IMR-90 (cell line): ENCODE measurements around the gene DPM1. TPM values are rescaled to one million over a fixed set of nuclear protein-coding genes. Genes with fewer than 3 reads are reported as not detected.

Experiments used
- ATAC-seq: fragments of 200-7000 bp; cut with Tn5 transposase; 2 replicates; pipeline ENCODE4 v1.9.1; 2020; ENCODE audit warnings: low read depth, mild to moderate bottlenecking, moderate library complexity
- BruUV-seq: library from RNA; stranded (reverse); fragments of 400-500 nt; replicated peaks from 2 replicates; lab custom pipeline; 2021; lab: Mats Ljungman, UMichigan
- CTCF ChIA-PET: fragments of 300-600 bp; formaldehyde crosslinking; extraction: SDS; loops from one replicate; lab custom pipeline; 2021; ENCODE audit warnings: antibody characterized with exemption; lab: Yijun Ruan, JAX
- POLR2A ChIA-PET: fragments of 300-600 bp; sonication (Branson Sonifier 250); formaldehyde crosslinking; loops from one replicate; lab custom pipeline; 2022; ENCODE audit warnings: antibody characterized with exemption; ENCODE audit not compliant: unreplicated experiment; lab: Charles Lee
- DNase-seq: peaks from one replicate; pipeline ENCODE4 v3.0.0; 2013
- H2AFZ ChIP-seq: replicated peaks from 2 replicates; pipeline ENCODE3; 2013; ENCODE audit warnings: low read length, mild to moderate bottlenecking; ENCODE audit not compliant: poor library complexity
- H2AK5ac ChIP-seq: 2 replicates; pipeline ENCODE4 v1.6.1; 2013; ENCODE audit warnings: low read depth, low read length, inconsistent platforms
- H2AK9ac ChIP-seq: replicated peaks from 2 replicates; pipeline ENCODE3; 2013; ENCODE audit warnings: mild to moderate bottlenecking, low read depth, low read length, moderate library complexity; ENCODE audit not compliant: poor library complexity
- H2BK120ac ChIP-seq: 2 replicates; pipeline ENCODE4 v1.6.1; 2013; ENCODE audit warnings: low read depth, low read length, inconsistent platforms
- H2BK15ac ChIP-seq: 3 replicates; pipeline ENCODE4 v1.6.1; 2013; ENCODE audit warnings: low read depth, low read length, inconsistent platforms
- H2BK20ac ChIP-seq: 2 replicates; pipeline ENCODE4 v1.6.1; 2013; ENCODE audit warnings: low read depth, mild to moderate bottlenecking, inconsistent platforms, low read length, moderate library complexity
- H2BK5ac ChIP-seq: 2 replicates; pipeline ENCODE4 v1.6.1; 2013; ENCODE audit warnings: mild to moderate bottlenecking, low read depth, low read length, inconsistent platforms; ENCODE audit not compliant: poor library complexity, severe bottlenecking
- H3K14ac ChIP-seq: replicated peaks from 2 replicates; pipeline ENCODE4 v1.6.1; 2013; ENCODE audit warnings: low read depth, low read length, inconsistent platforms
- H3K18ac ChIP-seq: 2 replicates; pipeline ENCODE4 v1.6.1; 2013; ENCODE audit warnings: low read depth, low read length, control low read depth
- H3K23ac ChIP-seq: 2 replicates; pipeline ENCODE4 v1.6.1; 2013; ENCODE audit warnings: low read depth, low read length, inconsistent platforms
- H3K27ac ChIP-seq: 2 replicates; pipeline ENCODE4 v1.5.1; 2013; ENCODE audit warnings: mild to moderate bottlenecking, control low read depth, low read length; ENCODE audit not compliant: insufficient read depth
- H3K27me3 ChIP-seq: 2 replicates; pipeline ENCODE4 v1.6.1; 2013; ENCODE audit warnings: low read length; ENCODE audit not compliant: control insufficient read depth, insufficient read depth
- H3K36me3 ChIP-seq: 2 replicates; pipeline ENCODE4 v1.6.1; 2013; ENCODE audit warnings: low read length, mixed read lengths; ENCODE audit not compliant: control insufficient read depth, insufficient read depth
- H3K4ac ChIP-seq: 2 replicates; pipeline ENCODE4 v1.6.1; 2013; ENCODE audit warnings: low read depth, low read length, inconsistent platforms
- H3K4me1 ChIP-seq: 2 replicates; pipeline ENCODE4 v1.6.1; 2013; ENCODE audit warnings: low read length, mixed read lengths; ENCODE audit not compliant: control insufficient read depth, insufficient read depth
- H3K4me2 ChIP-seq: 2 replicates; pipeline ENCODE4 v1.6.1; 2013; ENCODE audit warnings: low read depth, mild to moderate bottlenecking, control low read depth, low read length, moderate library complexity
- H3K4me3 ChIP-seq: 2 replicates; pipeline ENCODE4 v1.5.1; 2013; ENCODE audit warnings: low read depth, mild to moderate bottlenecking, control low read depth, low read length, moderate library complexity; ENCODE audit not compliant: insufficient read depth
- H3K56ac ChIP-seq: 2 replicates; pipeline ENCODE4 v1.6.1; 2013; ENCODE audit warnings: low read length, inconsistent platforms; ENCODE audit not compliant: insufficient read depth; ENCODE audit errors: extremely low read depth
- H3K79me1 ChIP-seq, 2 experiments: 2 replicates each; pipeline ENCODE4 v1.6.1; 2013; ENCODE audit warnings: low read length in 2 of 2, inconsistent platforms in 1 of 2, low read depth in 1 of 2
- H3K9ac ChIP-seq: 2 replicates; pipeline ENCODE4 v1.6.1; 2013; ENCODE audit warnings: low read depth, low read length, control low read depth
- H3K9me1 ChIP-seq: 2 replicates; pipeline ENCODE4 v1.6.1; 2013; ENCODE audit warnings: low read length, inconsistent platforms; ENCODE audit not compliant: insufficient read depth
- H3K9me3 ChIP-seq: 2 replicates; pipeline ENCODE4 v1.6.1; 2013; ENCODE audit warnings: low read length; ENCODE audit not compliant: control insufficient read depth, insufficient read depth
- H4K20me1 ChIP-seq: 2 replicates; pipeline ENCODE4 v1.6.1; 2013; ENCODE audit warnings: low read length, inconsistent platforms; ENCODE audit not compliant: insufficient read depth
- H4K5ac ChIP-seq: 2 replicates; pipeline ENCODE4 v1.6.1; 2013; ENCODE audit warnings: mild to moderate bottlenecking, low read depth, low read length, control low read depth
- H4K8ac ChIP-seq, 2 experiments: 2 replicates each; pipeline ENCODE4 v1.6.1; 2013; ENCODE audit warnings: low read depth in 2 of 2, low read length in 2 of 2, control low read depth in 1 of 2, inconsistent platforms in 1 of 2
- H4K91ac ChIP-seq: 2 replicates; pipeline ENCODE4 v1.6.1; 2013; ENCODE audit warnings: low read depth, low read length, inconsistent platforms; ENCODE audit not compliant: insufficient read depth
- CEBPB ChIP-seq: IDR thresholded peaks from 2 replicates; pipeline ENCODE4 v1.6.1; 2012; ENCODE audit warnings: low read depth, low read length, improper control_type of control experiment
- CHD1 ChIP-seq: IDR thresholded peaks from 2 replicates; pipeline ENCODE4 v1.6.1; 2012; ENCODE audit warnings: low read depth, low read length, improper control_type of control experiment
- FOS ChIP-seq: fragments of 150-350 bp; IDR thresholded peaks from 2 replicates; pipeline ENCODE4 v1.6.1; 2016; ENCODE audit warnings: low read depth, low read length
- MAZ ChIP-seq: IDR thresholded peaks from 2 replicates; pipeline ENCODE4 v1.6.1; 2012; ENCODE audit warnings: low read depth, mild to moderate bottlenecking, low read length, improper control_type of control experiment, moderate library complexity, borderline replicate concordance
- SMC3 ChIP-seq: fragments of 150-350 bp; IDR thresholded peaks from 2 replicates; pipeline ENCODE4 v1.6.1; 2016; ENCODE audit warnings: low read depth, mild to moderate bottlenecking, antibody characterized with exemption, low read length, moderate library complexity
- WGBS, 2 experiments: methylation state at CpG; one replicate each; pipeline versions ENCODE4 v1.1.5 to v1.1.7; 2013; ENCODE audit warnings: missing lambda C conversion rate in 2 of 2; ENCODE audit not compliant: insufficient read length in 1 of 2; ENCODE audit errors: extremely low coverage in 2 of 2; 5-methylcytosine and 5-hydroxymethylcytosine counted together
- dilution Hi-C: fragments of 300-500 bp; cut with HindIII; formaldehyde crosslinking; loops from one replicate; pipeline ENCODE4 v1.14.3; 2018; ENCODE audit warnings: low sequenced_read_pairs; ENCODE audit not compliant: unreplicated experiment
- in situ Hi-C: fragments of 300-500 bp; cut with MboI; formaldehyde crosslinking; loops from 3 replicates; pipeline ENCODE4 v1.14.3; 2019; ENCODE audit warnings: low sequenced_read_pairs, inconsistent platforms, mixed read lengths
- intact Hi-C: fragments of 100-400 bp; cut with micrococcal nuclease; formaldehyde crosslinking; loops from 2 replicates; pipeline ENCODE4 v1.10.0; 2022
- polyA plus RNA-seq, 3 experiments: library from polyadenylated mRNA; depleted of rRNA; stranded (reverse); fragments of >200 nt; gene quantifications; 2 replicates each; pipeline ENCODE4 v1.2.3, GENCODE V29; 2012; ENCODE audit warnings: low replicate concordance in 1 of 3
- total RNA-seq: library from RNA; depleted of rRNA; stranded (reverse); fragments of >200 nt; gene quantifications from 2 replicates; pipeline ENCODE4 v1.2.3, GENCODE V29; 2012
- TF ChIP-seq, protein P1 (sequence below): conservative IDR thresholded peaks from 2 replicates; pipeline ENCODE4 v1.5.1; 2012; ENCODE audit warnings: mild to moderate bottlenecking, low read depth, low read length, improper control_type of control experiment
- TF ChIP-seq, protein P2 (sequence below): fragments of 150-350 bp; IDR thresholded peaks from 2 replicates; pipeline ENCODE4 v1.6.1; 2016; ENCODE audit warnings: low read depth, mild to moderate bottlenecking, low read length, moderate library complexity, borderline replicate concordance

Gene DPM1
- total and polyA plus RNA-seq, 2 of the 4 experiments (the other 2 are of a cell fraction) = 59.1 to 89.1 TPM

- Histone ChIP-seq H3K4me3 (no peak overlapping the region), H2BK120ac (no peak overlapping the region), H3K14ac (no peak overlapping the region), H3K4ac (no peak overlapping the region), H2BK15ac (no peak overlapping the region), H3K56ac (no peak overlapping the region), H3K27ac (no peak overlapping the region), H3K36me3 (no peaks in the 10 kb centered on the region), H4K20me1 (no peaks in the 10 kb centered on the region), H3K4me1 (peaks cover 6% of the 10 kb centered on the region), H4K5ac (no peak overlapping the region), H2BK20ac (no peak overlapping the region), H3K23ac (no peak overlapping the region), H4K91ac (no peak overlapping the region), H3K9me1 (peaks cover 19% of the 10 kb centered on the region), H2BK5ac (no peak overlapping the region), H4K8ac (no peak overlapping the region), H3K79me1 (no peaks in the 10 kb centered on the region), H2AK5ac (no peak overlapping the region), H3K9ac (no peak overlapping the region), H2AFZ (no peak overlapping the region), H2AK9ac (no peak overlapping the region), H3K4me2 (no peak overlapping the region), H3K18ac (no peak overlapping the region), H3K27me3 (no peaks in the 10 kb centered on the region), H3K9me3 (no peaks in the 10 kb centered on the region)
- no TSS peak for BruUV-seq
- ChIA-PET CTCF (interaction anchor here (0.8 to 2.3 kb wide), 3 partner anchors 311 to 332 kb away, joined by 3 to 7 read pairs (median 6); no protein-coding TSS in a partner anchor), POLR2A (no interaction called here)
- no peak for ATAC-seq
- no peak for DNase-seq
- no CpG with 5 or more reads among the region's 9 CpGs for WGBS, 2 experiments
- dilution Hi-C loops (no loop called here), in situ Hi-C loops (loop anchor here (25.0 kb wide), 2 partner anchors 768 to 1093 kb away; partner anchors contain the start of gene ATP9A), intact Hi-C loops (loop anchor here (1.0 kb wide), 1 partner anchor 312 kb away; no protein-coding TSS in a partner anchor)
- TF ChIP-seq, protein P1, sequence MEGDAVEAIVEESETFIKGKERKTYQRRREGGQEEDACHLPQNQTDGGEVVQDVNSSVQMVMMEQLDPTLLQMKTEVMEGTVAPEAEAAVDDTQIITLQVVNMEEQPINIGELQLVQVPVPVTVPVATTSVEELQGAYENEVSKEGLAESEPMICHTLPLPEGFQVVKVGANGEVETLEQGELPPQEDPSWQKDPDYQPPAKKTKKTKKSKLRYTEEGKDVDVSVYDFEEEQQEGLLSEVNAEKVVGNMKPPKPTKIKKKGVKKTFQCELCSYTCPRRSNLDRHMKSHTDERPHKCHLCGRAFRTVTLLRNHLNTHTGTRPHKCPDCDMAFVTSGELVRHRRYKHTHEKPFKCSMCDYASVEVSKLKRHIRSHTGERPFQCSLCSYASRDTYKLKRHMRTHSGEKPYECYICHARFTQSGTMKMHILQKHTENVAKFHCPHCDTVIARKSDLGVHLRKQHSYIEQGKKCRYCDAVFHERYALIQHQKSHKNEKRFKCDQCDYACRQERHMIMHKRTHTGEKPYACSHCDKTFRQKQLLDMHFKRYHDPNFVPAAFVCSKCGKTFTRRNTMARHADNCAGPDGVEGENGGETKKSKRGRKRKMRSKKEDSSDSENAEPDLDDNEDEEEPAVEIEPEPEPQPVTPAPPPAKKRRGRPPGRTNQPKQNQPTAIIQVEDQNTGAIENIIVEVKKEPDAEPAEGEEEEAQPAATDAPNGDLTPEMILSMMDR = no peak
- TF ChIP-seq MAZ = no peak
- TF ChIP-seq SMC3 = no peak
- TF ChIP-seq CEBPB = no peak
- TF ChIP-seq, protein P2, sequence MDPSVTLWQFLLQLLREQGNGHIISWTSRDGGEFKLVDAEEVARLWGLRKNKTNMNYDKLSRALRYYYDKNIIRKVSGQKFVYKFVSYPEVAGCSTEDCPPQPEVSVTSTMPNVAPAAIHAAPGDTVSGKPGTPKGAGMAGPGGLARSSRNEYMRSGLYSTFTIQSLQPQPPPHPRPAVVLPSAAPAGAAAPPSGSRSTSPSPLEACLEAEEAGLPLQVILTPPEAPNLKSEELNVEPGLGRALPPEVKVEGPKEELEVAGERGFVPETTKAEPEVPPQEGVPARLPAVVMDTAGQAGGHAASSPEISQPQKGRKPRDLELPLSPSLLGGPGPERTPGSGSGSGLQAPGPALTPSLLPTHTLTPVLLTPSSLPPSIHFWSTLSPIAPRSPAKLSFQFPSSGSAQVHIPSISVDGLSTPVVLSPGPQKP = no peak
- no peak for TF ChIP-seq CHD1
- TF ChIP-seq FOS = no peak
These were observed 35.5 kb upstream of the DPM1 start for GRCh38 chr20:50993876-50994275.
